Astrocyte (in vitro differentiated cells and primary cell): Measurements from ENCODE around the gene ZCCHC24. TPM values are rescaled to one million over a fixed set of nuclear protein-coding genes. Genes with fewer than 3 reads are reported as not detected.

Source experiments
- DNase-seq: peaks from one replicate; pipeline ENCODE4 v3.0.0-alpha.2; 2010; ENCODE audit warnings: low read depth
- FAIRE-seq: peaks from 2 replicates; lab custom pipeline; 2011; peaks lifted over from hg19 to GRCh38; lab: Jason Lieb, UNC
- H2AFZ ChIP-seq: 2 replicates; pipeline ENCODE4 v1.6.0; 2012; ENCODE audit warnings: low read depth, low read length, inconsistent platforms
- H3K27ac ChIP-seq: 2 replicates; pipeline ENCODE4 v1.5.1; 2011; ENCODE audit warnings: low read depth, low read length, inconsistent platforms
- H3K27me3 ChIP-seq: 2 replicates; pipeline ENCODE4 v1.6.0; 2011; ENCODE audit warnings: low read length, inconsistent platforms; ENCODE audit not compliant: insufficient read depth
- H3K36me3 ChIP-seq: 2 replicates; pipeline ENCODE4 v1.5.1; 2011; ENCODE audit warnings: low read length, inconsistent platforms; ENCODE audit not compliant: insufficient read depth
- H3K4me1 ChIP-seq: 2 replicates; pipeline ENCODE4 v1.5.1; 2011; ENCODE audit warnings: low read length, inconsistent platforms; ENCODE audit not compliant: insufficient read depth
- H3K4me2 ChIP-seq: 2 replicates; pipeline ENCODE4 v1.6.0; 2012; ENCODE audit warnings: low read length, inconsistent platforms
- H3K4me3 ChIP-seq: 2 replicates; pipeline ENCODE4 v1.5.1; 2011; ENCODE audit warnings: low read depth, mild to moderate bottlenecking, low read length, inconsistent platforms; ENCODE audit not compliant: insufficient read depth
- H3K79me2 ChIP-seq: 2 replicates; pipeline ENCODE4 v1.6.0; 2012; ENCODE audit warnings: mild to moderate bottlenecking, low read length, inconsistent platforms; ENCODE audit not compliant: insufficient read depth
- H3K9ac ChIP-seq: 2 replicates; pipeline ENCODE4 v1.6.0; 2012; ENCODE audit warnings: mild to moderate bottlenecking, low read length, inconsistent platforms
- H3K9me3 ChIP-seq: 2 replicates; pipeline ENCODE4 v1.5.1; 2012; ENCODE audit warnings: low read depth, mild to moderate bottlenecking, low read length, inconsistent platforms; ENCODE audit not compliant: insufficient read depth
- H4K20me1 ChIP-seq: 2 replicates; pipeline ENCODE4 v1.6.0; 2012; ENCODE audit warnings: low read length, inconsistent platforms; ENCODE audit not compliant: insufficient read depth
- H3K27ac Mint-ChIP-seq: one replicate; pipeline ENCODE4 v1.8.0; 2021; ENCODE audit warnings: mild to moderate bottlenecking, mixed read lengths; ENCODE audit not compliant: unreplicated experiment
- H3K27me3 Mint-ChIP-seq: one replicate; pipeline ENCODE4 v1.8.0; 2021; ENCODE audit warnings: low read depth, mixed read lengths; ENCODE audit not compliant: unreplicated experiment
- H3K36me3 Mint-ChIP-seq: one replicate; pipeline ENCODE4 v1.8.0; 2021; ENCODE audit warnings: low read depth, mixed read lengths; ENCODE audit not compliant: unreplicated experiment
- H3K4me1 Mint-ChIP-seq: one replicate; pipeline ENCODE4 v1.8.0; 2021; ENCODE audit warnings: low read depth, mixed read lengths; ENCODE audit not compliant: unreplicated experiment
- H3K4me3 Mint-ChIP-seq: one replicate; pipeline ENCODE4 v1.8.0; 2021; ENCODE audit warnings: mild to moderate bottlenecking, moderate library complexity, mixed read lengths; ENCODE audit not compliant: unreplicated experiment
- H3K9me3 Mint-ChIP-seq: one replicate; pipeline ENCODE4 v1.8.0; 2021; ENCODE audit warnings: mild to moderate bottlenecking, mixed read lengths; ENCODE audit not compliant: unreplicated experiment
- CTCF ChIP-seq: IDR thresholded peaks from 2 replicates; pipeline ENCODE4 v1.5.1; 2011; ENCODE audit warnings: low read depth, mild to moderate bottlenecking, inconsistent platforms, low read length, moderate library complexity; ENCODE audit not compliant: insufficient read depth
- EZH2 ChIP-seq: IDR thresholded peaks from 2 replicates; pipeline ENCODE4 v1.6.1; 2012; ENCODE audit warnings: mild to moderate bottlenecking, low read length, inconsistent platforms; ENCODE audit not compliant: insufficient read depth
- total RNA-seq: library from RNA; stranded (reverse); gene quantifications from 2 replicates; pipeline ENCODE4 v1.2.1, GENCODE V29; 2021

ZCCHC24 gene
- total RNA-seq, 1 donor from 2014 or later: 21.4 TPM

DNA sequence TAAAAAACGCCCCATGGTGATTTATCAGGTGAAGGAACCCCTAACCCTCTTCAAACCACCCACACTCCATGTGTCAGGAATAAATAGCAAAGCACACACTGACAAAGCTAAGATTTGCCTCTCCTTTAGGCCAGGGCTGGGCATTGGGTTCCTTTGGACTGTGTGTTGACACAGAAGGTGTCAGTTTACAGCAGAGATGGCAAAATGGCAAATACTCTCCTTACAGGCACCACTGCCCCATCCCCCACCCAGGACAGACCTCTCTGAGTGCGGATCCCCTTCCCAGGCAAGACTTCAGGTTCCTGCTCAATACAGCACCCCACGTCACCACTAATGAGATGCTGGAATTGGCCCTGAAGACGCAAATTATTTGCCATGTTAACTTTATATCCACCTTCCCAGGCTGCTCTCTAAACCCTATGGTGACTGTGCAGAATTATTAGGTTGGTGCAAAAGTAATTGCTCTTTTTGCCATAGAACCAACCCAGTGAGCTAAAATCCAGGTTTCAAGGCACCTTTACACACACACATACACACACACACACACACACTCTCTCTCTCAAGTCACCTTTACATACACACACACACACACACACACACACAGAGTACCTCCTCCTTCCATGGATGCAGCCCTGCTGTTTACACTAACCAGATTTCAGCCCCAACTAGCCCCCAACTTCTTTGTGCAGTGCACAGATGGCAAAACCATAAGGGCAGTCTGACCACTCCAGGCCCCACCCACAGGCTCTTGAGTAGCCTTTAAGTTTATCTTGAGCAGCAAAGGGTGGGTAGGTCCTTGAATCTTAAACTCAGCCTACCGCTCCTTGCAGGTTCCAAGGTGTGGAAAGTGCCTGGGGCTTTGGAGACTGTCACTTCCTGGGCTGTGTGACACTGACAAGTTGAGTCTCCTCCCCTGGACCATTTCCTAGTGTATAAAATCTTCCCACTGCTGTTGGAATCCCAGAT lies 4.0 kb upstream of the ZCCHC24 start:
- H3K27ac ChIP-seq: no peak overlapping the region
- H2AFZ ChIP-seq: no peak overlapping the region
- H3K9ac ChIP-seq: no peak overlapping the region
- H3K36me3 ChIP-seq: no peaks in the 10 kb centered on the region
- TF ChIP-seq EZH2 (no peak), CTCF (no peak)
- no peaks in the 10 kb centered on the region for H3K36me3 Mint-ChIP-seq
- peaks cover 2% of the 10 kb centered on the region for H3K9me3 Mint-ChIP-seq
- peaks cover 13% of the 10 kb centered on the region for H3K4me1 ChIP-seq
- FAIRE-seq (no peak), DNase-seq (no peak)
- H3K4me3 Mint-ChIP-seq: no peak overlapping the region
- H3K4me3 ChIP-seq: no peak overlapping the region
- H3K27me3 ChIP-seq: no peaks in the 10 kb centered on the region
- H3K4me1 Mint-ChIP-seq: peaks cover 21% of the 10 kb centered on the region
- no peak overlapping the region for H3K4me2 ChIP-seq
- peaks cover 9% of the 10 kb centered on the region for H3K27me3 Mint-ChIP-seq
- H3K9me3 ChIP-seq: no peaks in the 10 kb centered on the region
- peaks cover 1% of the 10 kb centered on the region for H4K20me1 ChIP-seq
- H3K79me2 ChIP-seq: peaks cover 3% of the 10 kb centered on the region
- H3K27ac Mint-ChIP-seq: no peak overlapping the region

GRCh38 chr10:79448732-79449049 lies 3.3 kb upstream of the ZCCHC24 start:
- no peaks in the 10 kb centered on the region for H3K36me3 Mint-ChIP-seq
- Histone ChIP-seq H2AFZ (no peak overlapping the region), H3K9me3 (no peaks in the 10 kb centered on the region), H3K4me1 (peaks cover 17% of the 10 kb centered on the region), H3K27me3 (no peaks in the 10 kb centered on the region), H3K36me3 (no peaks in the 10 kb centered on the region), H4K20me1 (peaks cover 9% of the 10 kb centered on the region), H3K27ac (no peak overlapping the region), H3K4me3 (no peak overlapping the region), H3K9ac (no peak overlapping the region), H3K4me2 (no peak overlapping the region), H3K79me2 (peaks cover 9% of the 10 kb centered on the region)
- H3K4me3 Mint-ChIP-seq: no peak overlapping the region
- H3K27ac Mint-ChIP-seq: no peak overlapping the region
- peaks cover 9% of the 10 kb centered on the region for H3K27me3 Mint-ChIP-seq
- peaks cover 26% of the 10 kb centered on the region for H3K4me1 Mint-ChIP-seq
- no peak for DNase-seq
- peaks cover 2% of the 10 kb centered on the region for H3K9me3 Mint-ChIP-seq
- TF ChIP-seq CTCF: no peak
- TF ChIP-seq EZH2: no peak
- no peak for FAIRE-seq
